ENCODE measurements around the gene IPO4.

Gene IPO4

GRCh38 chr14:24172871-24173281 is 15.7 kb downstream of the IPO4 start:
- no peak for DNase-seq

DNA sequence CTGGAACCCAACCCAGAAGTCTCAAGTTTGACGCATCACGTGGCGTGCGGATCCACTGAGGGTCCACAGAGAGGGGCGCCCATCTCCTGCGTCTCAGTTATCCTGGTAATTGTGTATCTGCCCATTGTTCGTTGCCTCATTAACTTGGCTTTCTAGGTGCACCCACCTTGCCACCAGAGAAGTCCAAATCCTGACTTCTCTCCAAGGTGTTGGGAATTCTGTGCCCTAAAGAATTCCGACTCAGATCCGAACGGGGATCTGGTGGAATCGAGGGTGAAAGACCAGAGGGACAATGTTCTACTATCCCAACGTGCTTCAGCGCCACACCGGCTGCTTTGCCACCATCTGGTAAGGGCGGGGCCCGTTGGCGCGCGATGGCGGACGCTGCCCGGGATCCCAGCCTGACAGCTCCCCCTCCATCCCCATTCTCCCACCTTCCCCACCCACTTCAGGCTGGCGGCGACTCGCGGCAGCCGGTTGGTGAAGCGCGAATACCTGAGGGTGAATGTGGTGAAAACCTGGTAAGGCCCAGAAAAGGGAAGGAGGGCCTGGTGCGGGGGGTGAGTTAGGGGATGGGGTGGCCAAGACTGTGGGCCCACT is 16.3 kb downstream of the IPO4 start:
- DNase-seq = peak; percentile 63

- DNase-seq = peak; percentile 100
These were observed 17.0 kb downstream of the IPO4 start, which contains the start of gene REC8 for GRCh38 chr14:24171422-24172260. Gene REC8, plus strand, starts transcription at chr14:24172080. Its CDS starts 473 bp downstream, at chr14:24172553.

DNA sequence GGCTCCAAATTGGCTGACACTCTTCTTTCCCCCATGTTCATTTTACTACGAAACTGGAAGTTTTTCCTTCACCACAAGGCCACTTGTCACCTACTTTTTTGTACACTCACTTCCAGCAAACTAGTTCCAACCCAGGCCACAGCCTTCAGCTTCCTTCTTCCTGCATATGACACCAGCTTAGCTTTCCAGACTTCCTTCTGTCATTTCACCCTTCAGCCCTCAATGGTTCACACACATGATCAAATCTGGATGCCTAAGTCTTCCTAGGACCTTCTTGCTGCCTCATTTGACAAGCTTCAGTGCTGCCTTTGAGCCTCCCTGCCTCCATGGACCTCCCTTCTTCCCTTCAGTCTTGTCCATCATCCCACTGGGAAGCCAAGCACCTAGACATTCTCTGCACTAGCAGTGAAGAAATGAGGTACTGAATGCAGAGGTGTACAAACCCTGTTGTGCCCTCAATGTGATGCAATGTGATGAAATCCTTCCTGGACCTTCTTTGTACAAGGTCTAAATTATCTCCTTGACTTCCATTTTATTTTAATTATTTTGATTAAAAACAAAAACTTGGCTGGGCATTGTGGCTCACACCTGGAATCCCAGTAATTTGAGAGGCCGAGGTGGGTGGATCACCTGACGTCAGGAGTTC is 21.0 kb downstream of the IPO4 start:
- no peak for DNase-seq

GRCh38 chr14:24165785-24166184 is 22.8 kb downstream of the IPO4 start:
- no peak for DNase-seq

- DNase-seq = no peak
These were observed 24.1 kb downstream of the IPO4 start for GRCh38 chr14:24164518-24164991.

GRCh38 chr14:24162093-24162492 is 26.5 kb downstream of the IPO4 start:
- DNase-seq = no peak

DNA sequence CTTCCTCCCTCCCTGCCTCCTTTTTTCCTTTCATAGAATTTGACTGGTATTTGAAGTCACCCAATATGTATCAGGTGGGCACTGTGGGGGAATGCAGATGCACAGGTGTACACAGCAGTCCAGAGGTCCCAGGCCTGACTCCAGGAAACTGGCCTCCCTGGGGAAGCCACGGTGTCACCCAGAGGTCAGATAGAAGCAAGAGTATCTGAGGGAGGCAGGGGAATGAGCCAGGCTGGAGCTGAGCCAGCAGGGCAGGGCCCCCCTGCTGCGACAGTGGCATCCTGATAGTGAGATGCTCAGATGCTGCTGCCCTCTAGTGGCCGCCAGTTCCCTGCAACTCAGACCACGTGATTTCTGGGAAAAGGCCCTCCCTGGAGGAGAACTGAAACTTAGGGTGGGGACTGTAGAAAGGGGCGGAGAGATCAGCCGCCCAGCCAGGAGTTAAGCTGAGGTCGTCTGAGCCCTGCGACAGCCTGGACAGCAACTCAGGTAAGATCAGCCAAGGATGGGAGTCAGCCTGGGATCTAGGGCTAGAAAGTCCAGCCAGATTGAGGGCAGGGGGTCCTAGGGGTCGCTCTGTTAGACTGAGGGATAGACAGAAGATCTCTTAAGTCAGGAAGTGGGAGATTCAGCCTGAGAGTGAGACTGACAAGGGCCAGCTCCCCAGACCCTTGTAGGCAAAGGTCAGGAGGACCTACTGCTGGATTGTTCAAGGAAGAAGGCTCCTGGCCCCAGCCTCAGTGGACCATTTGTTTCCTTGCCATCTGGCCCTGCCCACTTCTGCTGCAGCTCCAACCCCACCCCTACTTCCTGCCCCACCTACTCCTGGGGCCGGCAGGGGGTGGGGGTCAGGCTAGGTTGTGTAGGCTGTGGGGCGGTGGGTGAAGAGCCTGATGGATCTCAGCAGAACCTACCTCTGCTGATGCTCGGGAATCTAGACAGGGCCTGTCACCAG is 27.5 kb downstream of the IPO4 start, which contains the start of gene IRF9:
IRF9 (plus strand) TSS at position 416 of the 955 bp plus-strand sequence. CDS start 880 bp downstream, outside the sequence.
- DNase-seq = peak; percentile 90

- DNase-seq = no peak
These were observed 28.1 kb downstream of the IPO4 start for GRCh38 chr14:24160499-24160849.

DNA sequence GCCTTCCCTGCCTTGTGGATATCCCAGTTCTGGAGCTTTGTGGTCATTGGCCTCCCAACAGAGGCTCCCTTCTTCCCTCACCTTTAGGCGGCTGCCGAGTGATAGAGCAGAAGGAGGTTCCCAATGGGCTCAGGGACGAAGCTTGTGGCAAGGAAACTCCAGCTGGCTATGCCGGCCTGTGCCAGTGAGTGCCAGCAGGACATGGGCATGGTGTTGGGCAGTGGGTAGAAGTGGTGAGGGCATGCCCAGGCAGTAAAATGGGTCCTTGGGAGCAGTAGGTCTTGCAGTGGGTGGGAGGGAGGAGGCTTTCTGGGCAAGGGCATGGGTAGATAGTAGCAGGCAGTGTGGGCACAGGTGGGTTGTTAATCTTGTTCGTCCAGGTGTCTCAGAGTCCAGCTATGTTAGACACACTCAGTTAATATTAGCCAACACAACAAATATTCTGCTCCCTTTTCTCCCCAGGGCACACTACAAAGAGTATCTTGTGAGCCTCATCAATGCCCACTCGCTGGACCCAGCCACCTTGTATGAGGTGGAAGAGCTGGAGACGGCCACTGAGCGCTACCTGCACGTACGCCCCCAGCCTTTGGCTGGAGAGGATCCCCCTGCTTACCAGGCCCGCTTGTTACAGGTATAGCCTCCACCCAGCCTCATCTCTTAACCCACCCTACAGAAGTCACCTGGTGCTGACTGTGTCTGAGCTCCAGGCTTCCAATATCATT is 28.7 kb downstream of the IPO4 start:
- DNase-seq = no peak

- no peak for DNase-seq
These were observed 31.3 kb downstream of the IPO4 start for GRCh38 chr14:24157331-24157730.

DNA sequence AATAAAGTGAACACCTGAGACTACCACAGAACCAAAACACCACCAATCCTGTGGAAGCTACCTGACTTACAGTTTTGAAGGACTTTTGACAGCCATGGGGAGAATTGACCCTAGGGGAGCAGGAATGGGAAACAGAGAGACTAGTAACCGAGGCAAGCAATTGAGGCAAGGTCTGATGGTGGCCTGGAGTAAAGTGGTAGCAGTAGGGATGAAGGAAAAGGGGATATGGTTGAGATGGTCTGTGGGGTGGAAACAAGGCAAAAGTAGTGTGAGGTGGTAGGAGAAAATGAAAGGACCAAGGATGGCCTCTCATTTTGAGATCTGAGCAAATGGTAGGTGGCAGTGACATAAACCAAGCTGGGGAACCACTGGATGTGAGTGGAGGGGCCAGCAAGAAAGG is 31.8 kb downstream of the IPO4 start:
- DNase-seq = no peak

- no peak for DNase-seq
These were observed 33.5 kb downstream of the IPO4 start for GRCh38 chr14:24155100-24155499.

DNA sequence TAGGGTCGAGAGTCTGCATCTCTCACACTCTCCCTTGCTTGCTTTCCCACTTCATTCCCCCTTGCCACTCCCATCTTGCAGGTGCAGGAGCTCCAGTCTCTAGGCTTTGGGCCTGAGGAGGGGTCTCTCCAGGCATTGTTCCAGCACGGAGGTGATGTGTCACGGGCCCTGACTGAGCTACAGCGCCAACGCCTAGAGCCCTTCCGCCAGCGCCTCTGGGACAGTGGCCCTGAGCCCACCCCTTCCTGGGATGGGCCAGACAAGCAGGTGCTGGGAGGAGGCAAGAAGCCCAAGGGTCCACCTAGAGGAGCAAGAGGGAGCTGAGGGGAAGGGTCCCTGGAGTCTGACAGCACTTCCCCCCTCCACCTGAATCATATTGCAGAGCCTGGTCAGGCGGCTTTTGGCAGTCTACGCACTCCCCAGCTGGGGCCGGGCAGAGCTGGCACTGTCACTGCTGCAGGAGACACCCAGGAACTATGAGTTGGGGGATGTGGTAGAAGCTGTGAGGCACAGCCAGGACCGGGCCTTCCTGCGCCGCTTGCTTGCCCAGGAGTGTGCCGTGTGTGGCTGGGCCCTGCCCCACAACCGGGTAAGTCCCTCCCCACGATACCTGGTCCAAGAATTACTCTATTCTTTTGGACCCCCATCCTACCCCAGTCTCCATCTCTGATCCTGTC is 37.1 kb downstream of the IPO4 start:
- no peak for DNase-seq

DNA sequence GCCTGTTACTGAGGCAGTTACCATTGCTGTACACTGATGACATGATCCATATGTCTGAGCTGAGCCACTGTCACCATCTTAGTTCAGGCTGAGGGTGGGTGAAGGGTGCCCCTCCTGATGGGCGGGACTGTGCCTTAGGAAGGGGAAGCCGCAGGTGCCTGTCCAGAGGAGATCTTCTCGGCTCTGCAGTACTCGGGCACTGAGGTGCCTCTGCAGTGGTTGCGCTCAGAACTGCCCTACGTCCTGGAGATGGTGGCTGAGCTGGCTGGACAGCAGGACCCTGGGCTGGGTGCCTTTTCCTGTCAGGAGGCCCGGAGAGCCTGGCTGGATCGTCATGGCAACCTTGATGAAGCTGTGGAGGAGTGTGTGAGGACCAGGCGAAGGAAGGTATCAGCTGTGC is 37.6 kb downstream of the IPO4 start:
- no peak for DNase-seq

DNA sequence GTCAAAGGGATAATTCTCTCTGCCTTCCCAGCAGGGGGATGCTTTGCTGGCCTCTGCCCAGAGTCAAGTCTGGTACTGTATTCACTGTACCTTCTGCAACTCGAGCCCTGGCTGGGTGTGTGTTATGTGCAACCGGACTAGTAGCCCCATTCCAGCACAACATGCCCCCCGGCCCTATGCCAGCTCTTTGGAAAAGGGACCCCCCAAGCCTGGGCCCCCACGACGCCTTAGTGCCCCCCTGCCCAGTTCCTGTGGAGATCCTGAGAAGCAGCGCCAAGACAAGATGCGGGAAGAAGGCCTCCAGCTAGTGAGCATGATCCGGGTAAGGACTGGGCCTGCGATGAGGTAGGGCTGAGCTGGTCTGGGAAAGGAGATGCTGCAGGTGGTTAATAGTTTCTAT is 38.0 kb downstream of the IPO4 start:
- DNase-seq = no peak

DNA sequence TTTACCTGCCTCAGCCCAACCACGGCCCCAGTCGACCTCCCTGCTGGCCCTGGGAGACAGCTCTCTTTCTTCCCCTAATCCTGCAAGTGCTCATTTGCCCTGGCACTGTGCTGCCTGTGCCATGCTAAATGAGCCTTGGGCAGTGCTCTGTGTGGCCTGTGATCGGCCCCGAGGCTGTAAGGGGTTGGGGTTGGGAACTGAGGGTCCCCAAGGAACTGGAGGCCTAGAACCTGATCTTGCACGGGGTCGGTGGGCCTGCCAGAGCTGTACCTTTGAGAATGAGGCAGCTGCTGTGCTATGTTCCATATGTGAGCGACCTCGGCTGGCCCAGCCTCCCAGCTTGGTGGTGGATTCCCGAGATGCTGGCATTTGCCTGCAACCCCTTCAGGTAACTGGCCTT is 38.6 kb downstream of the IPO4 start:
- DNase-seq = no peak

- DNase-seq = no peak
These were observed 39.2 kb downstream of the IPO4 start for GRCh38 chr14:24149302-24149969.

- no peak for DNase-seq
These were observed 40.7 kb downstream of the IPO4 start for GRCh38 chr14:24147761-24148428.

Measured in NCI-H2171 (cell line).